H9 (cell line): Measurements from ENCODE around the gene FGD6. TPM values are rescaled to one million over a fixed set of nuclear protein-coding genes. Genes with fewer than 3 reads are reported as not detected.

Source experiments
- DNase-seq: peaks from one replicate; pipeline ENCODE4 v3.0.0-alpha.2; 2017
- H2AFZ ChIP-seq: one replicate; pipeline ENCODE4 v1.6.1; 2013; ENCODE audit warnings: mild to moderate bottlenecking, low read length, control low read depth, moderate library complexity
- H2AK5ac ChIP-seq: 2 replicates; pipeline ENCODE4 v1.6.1; 2013; ENCODE audit warnings: low read length, control low read depth, mixed read lengths; ENCODE audit not compliant: insufficient read length
- H2BK120ac ChIP-seq: one replicate; pipeline ENCODE4 v1.6.1; 2013; ENCODE audit warnings: low read depth, mild to moderate bottlenecking, low read length, control low read depth, inconsistent platforms; ENCODE audit not compliant: poor library complexity, severe bottlenecking
- H2BK12ac ChIP-seq: 2 replicates; pipeline ENCODE4 v1.6.1; 2013; ENCODE audit warnings: low read length, control low read depth, mixed read lengths, low read depth; ENCODE audit not compliant: insufficient read length
- H2BK15ac ChIP-seq: 2 replicates; pipeline ENCODE4 v1.6.1; 2013; ENCODE audit warnings: low read depth, low read length, control low read depth
- H2BK20ac ChIP-seq: one replicate; pipeline ENCODE4 v1.6.1; 2013; ENCODE audit warnings: low read depth, mild to moderate bottlenecking, low read length, control low read depth, inconsistent platforms; ENCODE audit not compliant: poor library complexity, severe bottlenecking
- H2BK5ac ChIP-seq: 2 replicates; pipeline ENCODE4 v1.6.1; 2013; ENCODE audit warnings: low read length, control low read depth, mixed read lengths; ENCODE audit not compliant: insufficient read length
- H3K14ac ChIP-seq: 2 replicates; pipeline ENCODE4 v1.6.1; 2013; ENCODE audit warnings: low read length, control low read depth; ENCODE audit not compliant: insufficient read depth
- H3K18ac ChIP-seq: 2 replicates; pipeline ENCODE4 v1.6.1; 2013; ENCODE audit warnings: low read depth, mild to moderate bottlenecking, mixed read lengths, low read length, control low read depth; ENCODE audit not compliant: insufficient read length
- H3K23ac ChIP-seq: 2 replicates; pipeline ENCODE4 v1.6.1; 2013; ENCODE audit warnings: low read length, control low read depth, mixed read lengths, low read depth; ENCODE audit not compliant: insufficient read length
- H3K23me2 ChIP-seq: 2 replicates; pipeline ENCODE4 v1.6.1; 2013; ENCODE audit warnings: low read depth, mild to moderate bottlenecking, mixed read lengths, low read length, control low read depth; ENCODE audit not compliant: insufficient read length, poor library complexity, severe bottlenecking
- H3K27ac ChIP-seq: 2 replicates; pipeline ENCODE4 v1.5.1; 2013; ENCODE audit warnings: low read length, control low read depth, mixed read lengths, low read depth; ENCODE audit not compliant: insufficient read length
- H3K27me3 ChIP-seq: 2 replicates; pipeline ENCODE4 v1.6.1; 2013; ENCODE audit warnings: low read length, control low read depth, inconsistent platforms; ENCODE audit not compliant: insufficient read depth
- H3K4ac ChIP-seq: 2 replicates; pipeline ENCODE4 v1.6.1; 2013; ENCODE audit warnings: low read depth, mild to moderate bottlenecking, control low read depth, inconsistent platforms, low read length, moderate library complexity
- H3K4me1 ChIP-seq: 2 replicates; pipeline ENCODE4 v1.6.1; 2013; ENCODE audit warnings: low read length, control low read depth, inconsistent platforms; ENCODE audit not compliant: insufficient read depth
- H3K4me2 ChIP-seq: 2 replicates; pipeline ENCODE4 v1.6.1; 2013; ENCODE audit warnings: low read length, control low read depth, mixed read lengths; ENCODE audit not compliant: insufficient read length, insufficient read depth
- H3K56ac ChIP-seq: 2 replicates; pipeline ENCODE4 v1.6.1; 2013; ENCODE audit warnings: low read depth, mild to moderate bottlenecking, mixed read lengths, low read length, control low read depth; ENCODE audit not compliant: insufficient read length
- H3K79me1 ChIP-seq: 2 replicates; pipeline ENCODE4 v1.6.1; 2013; ENCODE audit warnings: low read depth, mild to moderate bottlenecking, moderate library complexity, low read length, control low read depth, inconsistent platforms; ENCODE audit not compliant: insufficient read depth, poor library complexity, severe bottlenecking
- H3K79me2 ChIP-seq: 2 replicates; pipeline ENCODE4 v1.6.1; 2013; ENCODE audit warnings: low read length, control low read depth, inconsistent platforms; ENCODE audit not compliant: insufficient read depth
- H3K9ac ChIP-seq: 2 replicates; pipeline ENCODE4 v1.6.1; 2013; ENCODE audit warnings: low read length, control low read depth, mixed read lengths; ENCODE audit not compliant: insufficient read length; ENCODE audit errors: extremely low read depth
- H3K9me3 ChIP-seq: one replicate; pipeline ENCODE4 v1.6.1; 2013; ENCODE audit warnings: low read depth, low read length, inconsistent platforms; ENCODE audit not compliant: control insufficient read depth
- H3T11ph ChIP-seq: one replicate; pipeline ENCODE4 v1.6.1; 2013; ENCODE audit warnings: mild to moderate bottlenecking, low read length, control low read depth, inconsistent platforms
- H4K20me1 ChIP-seq: one replicate; pipeline ENCODE4 v1.6.1; 2013; ENCODE audit not compliant: control insufficient read depth, insufficient read length, insufficient read depth
- H4K5ac ChIP-seq: 2 replicates; pipeline ENCODE4 v1.6.1; 2013; ENCODE audit warnings: low read depth, mild to moderate bottlenecking, mixed read lengths, low read length, control low read depth; ENCODE audit not compliant: insufficient read length
- H4K8ac ChIP-seq: replicated peaks from 2 replicates; pipeline ENCODE4 v1.6.1; 2013; ENCODE audit warnings: low read length, control low read depth, mixed read lengths, low read depth; ENCODE audit not compliant: insufficient read length
- H4K91ac ChIP-seq: 2 replicates; pipeline ENCODE4 v1.6.1; 2013; ENCODE audit warnings: low read depth, mild to moderate bottlenecking, moderate library complexity, mixed read lengths, low read length, control low read depth; ENCODE audit not compliant: insufficient read length
- H3K27ac Mint-ChIP-seq, 3 experiments: 2 replicates in 2 of 3; 3 replicates in 1 of 3; pipeline ENCODE4 v1.8.0; 2020 to 2021; ENCODE audit warnings: mixed read lengths in 3 of 3, mild to moderate bottlenecking in 1 of 3, moderate library complexity in 1 of 3
- H3K27me3 Mint-ChIP-seq: 2 replicates; pipeline ENCODE4 v1.8.0; 2021; ENCODE audit warnings: low read depth, mild to moderate bottlenecking, moderate library complexity, mixed read lengths
- H3K36me3 Mint-ChIP-seq, 3 experiments: 2 replicates in 2 of 3; 3 replicates in 1 of 3; pipeline ENCODE4 v1.8.0; 2020 to 2021; ENCODE audit warnings: low read depth in 3 of 3, mixed read lengths in 3 of 3; ENCODE audit not compliant: insufficient read depth in 1 of 3
- H3K4me1 Mint-ChIP-seq, 2 experiments: 2 replicates each; pipeline ENCODE4 v1.8.0; 2020; ENCODE audit warnings: mixed read lengths in 2 of 2
- H3K4me3 Mint-ChIP-seq, 2 experiments: 2 replicates in 1 of 2; 3 replicates in 1 of 2; pipeline ENCODE4 v1.8.0; 2020 to 2021; ENCODE audit warnings: mild to moderate bottlenecking in 2 of 2, mixed read lengths in 2 of 2, moderate library complexity in 1 of 2
- H3K9me3 Mint-ChIP-seq, 2 experiments: 2 replicates in 1 of 2; 3 replicates in 1 of 2; pipeline ENCODE4 v1.8.0; 2020; ENCODE audit warnings: mild to moderate bottlenecking in 2 of 2, mixed read lengths in 2 of 2, moderate library complexity in 1 of 2
- CTCF ChIP-seq: fragments of 200-600 bp; sonication (generic); conservative IDR thresholded peaks from 3 replicates; pipeline ENCODE4 v1.8.0; 2021; ENCODE audit warnings: antibody characterized with exemption, mild to moderate bottlenecking
- total RNA-seq: library from RNA; stranded (reverse); gene quantifications from 2 replicates; pipeline ENCODE4 v1.2.1, GENCODE V29; 2021

FGD6 gene
- total RNA-seq, 1 experiment from 2014 or later = 39.5 TPM

GRCh38 chr12:95184121-95184520 is 33.1 kb downstream of the FGD6 start:
- no peak overlapping the region for H3K9ac ChIP-seq
- H2BK20ac ChIP-seq = no peak overlapping the region
- no peaks in the 10 kb centered on the region for H3K79me2 ChIP-seq
- no peak overlapping the region for H3K18ac ChIP-seq
- no peaks in the 10 kb centered on the region for H3K79me1 ChIP-seq
- Mint-ChIP-seq H3K4me1 (peaks cover 27 to 33% of the 10 kb centered on the region in 2 experiments), H3K9me3 (no peaks in the 10 kb centered on the region), H3K4me3 (no peak overlapping the region), H3K27ac (0 out of 7 replicates have a peak overlapping the region, but pooled peaks of 1 of the 3 experiments have one; percentile 60), H3K27me3 (no peaks in the 10 kb centered on the region), H3K36me3 (peaks cover 2 to 21% (median 9%) of the 10 kb centered on the region in 3 experiments; a peak in 5 of 7 replicates)
- H3K27me3 ChIP-seq = no peaks in the 10 kb centered on the region
- no peak overlapping the region for H3K27ac ChIP-seq
- H2BK120ac ChIP-seq = no peak overlapping the region
- H2AK5ac ChIP-seq = no peak overlapping the region
- no peak overlapping the region for H3K4ac ChIP-seq
- H2BK15ac ChIP-seq = no peak overlapping the region
- no peaks in the 10 kb centered on the region for H3K23me2 ChIP-seq
- H4K91ac ChIP-seq = no peak overlapping the region
- H3K4me2 ChIP-seq = no peak overlapping the region
- no peak for TF ChIP-seq CTCF
- no peaks in the 10 kb centered on the region for H4K20me1 ChIP-seq
- no peak overlapping the region for H3K14ac ChIP-seq
- H3K56ac ChIP-seq = no peak overlapping the region
- H4K8ac ChIP-seq = no peak overlapping the region
- no peak overlapping the region for H4K5ac ChIP-seq
- no peak overlapping the region for H2AFZ ChIP-seq
- H3K4me1 ChIP-seq = peaks cover 2% of the 10 kb centered on the region; the same call in 1 of the 2 replicates
- H3T11ph ChIP-seq = no peak overlapping the region
- H2BK5ac ChIP-seq = no peak overlapping the region
- no peak overlapping the region for H3K23ac ChIP-seq
- H2BK12ac ChIP-seq = no peak overlapping the region
- no peaks in the 10 kb centered on the region for H3K9me3 ChIP-seq
- no peak for DNase-seq
